Measurements from ENCODE around the gene FAU.

FAU gene

GRCh38 chr11:65100674-65101350 is 21.1 kb downstream of the FAU start:
- Histone ChIP-seq H3K36me3 (peaks cover 17% of the 10 kb centered on the region), H3K4me3 (ENCODE audit: low read depth, low read length) (no peak overlapping the region), H3K27ac (no peak overlapping the region), H3K9me3 (ENCODE audit: severe bottlenecking) (no peaks in the 10 kb centered on the region), H3K27me3 (ENCODE audit: insufficient read depth, low read depth, severe bottlenecking) (no peaks in the 10 kb centered on the region)
- TF ChIP-seq CTCF (IDR thresholded peaks at IDR 0.05; ENCODE audit: low read depth, low read length): no peak
- no peak for DNase-seq

- H3K27ac ChIP-seq: peak overlapping the region; percentile 92
- TF ChIP-seq CTCF (IDR thresholded peaks at IDR 0.05; ENCODE audit: low read depth, low read length): no peak
- H3K27me3 ChIP-seq (ENCODE audit: insufficient read depth, low read depth, severe bottlenecking): no peaks in the 10 kb centered on the region
- peak overlapping the region; percentile 70 for H3K4me3 ChIP-seq (ENCODE audit: low read depth, low read length)
- no peak for DNase-seq
- peaks cover 15% of the 10 kb centered on the region for H3K36me3 ChIP-seq
- no peaks in the 10 kb centered on the region for H3K9me3 ChIP-seq (ENCODE audit: severe bottlenecking)
Observed at GRCh38 chr11:65096926-65097325, 25.0 kb downstream of the FAU start.

- Histone ChIP-seq H3K36me3 (peaks cover 15% of the 10 kb centered on the region), H3K4me3 (ENCODE audit: low read depth, low read length) (peak within 1 kb of the TSS; percentile 70), H3K27me3 (ENCODE audit: insufficient read depth, low read depth, severe bottlenecking) (no peaks in the 10 kb centered on the region), H3K9me3 (ENCODE audit: severe bottlenecking) (no peaks in the 10 kb centered on the region), H3K27ac (peak within 1 kb of the TSS; percentile 92)
- no peak for TF ChIP-seq CTCF (IDR thresholded peaks at IDR 0.05; ENCODE audit: low read depth, low read length)
- peak; percentile 90 for DNase-seq
Observed at GRCh38 chr11:65095974-65096806, 25.7 kb downstream of the FAU start, which contains the start of gene VPS51. TSS of gene VPS51 (plus strand) at chr11:65096214. CDS start at chr11:65096251, 37 bp downstream.

- no peak for DNase-seq
Observed at GRCh38 chr11:65095427-65095826, 26.5 kb downstream of the FAU start.

GRCh38 chr11:65090628-65091027 is 31.3 kb downstream of the FAU start:
- no peaks in the 10 kb centered on the region for H3K27me3 ChIP-seq (ENCODE audit: insufficient read depth, low read depth, severe bottlenecking)
- TF ChIP-seq CTCF (IDR thresholded peaks at IDR 0.05; ENCODE audit: low read depth, low read length): no peak

More at GRCh38 chr11:65095427-65095826, 26.5 kb downstream of the FAU start:
- Histone ChIP-seq H3K9me3 (ENCODE audit: severe bottlenecking) (no peaks in the 10 kb centered on the region), H3K4me3 (ENCODE audit: low read depth, low read length) (no peak overlapping the region), H3K27ac (peak overlapping the region; percentile 92; the same call in 1 of the 2 replicates), H3K27me3 (ENCODE audit: insufficient read depth, low read depth, severe bottlenecking) (no peaks in the 10 kb centered on the region), H3K36me3 (peaks cover 15% of the 10 kb centered on the region)
- TF ChIP-seq CTCF (IDR thresholded peaks at IDR 0.05; ENCODE audit: low read depth, low read length): no peak

More at GRCh38 chr11:65090628-65091027, 31.3 kb downstream of the FAU start:
- no peak overlapping the region for H3K27ac ChIP-seq
- no peaks in the 10 kb centered on the region for H3K9me3 ChIP-seq (ENCODE audit: severe bottlenecking)
- DNase-seq: no peak
- H3K36me3 ChIP-seq: peaks cover 9% of the 10 kb centered on the region
- no peak overlapping the region for H3K4me3 ChIP-seq (ENCODE audit: low read depth, low read length)
